Activated CD4-positive, alpha-beta T cell treated with anti-CD3 and anti-CD28 coated beads for 1 hour (primary cell): ENCODE data around the gene HMBS.

Experiments used
- DNase-seq: peaks from one replicate; pipeline ENCODE4 v3.0.0-alpha.2; 2020

HMBS gene

DNA sequence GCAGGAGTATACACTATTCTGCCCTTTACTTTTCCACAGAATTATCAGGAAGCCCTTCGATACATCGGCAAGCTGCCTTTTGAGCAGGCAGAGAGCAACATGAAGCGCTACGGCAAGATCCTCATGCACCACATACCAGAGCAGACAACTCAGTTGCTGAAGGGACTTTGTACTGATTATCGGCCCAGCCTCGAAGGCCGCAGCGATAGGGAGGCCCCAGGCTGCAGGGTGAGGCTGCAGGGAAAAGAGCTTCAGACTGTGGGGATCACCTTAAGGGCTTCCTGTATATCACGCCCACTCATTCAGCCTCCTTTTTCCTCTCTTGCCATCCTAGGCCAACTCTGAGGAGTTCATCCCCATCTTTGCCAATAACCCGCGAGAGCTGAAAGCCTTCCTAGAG is 6.8 kb upstream of the HMBS start:
- no peak for DNase-seq

DNA sequence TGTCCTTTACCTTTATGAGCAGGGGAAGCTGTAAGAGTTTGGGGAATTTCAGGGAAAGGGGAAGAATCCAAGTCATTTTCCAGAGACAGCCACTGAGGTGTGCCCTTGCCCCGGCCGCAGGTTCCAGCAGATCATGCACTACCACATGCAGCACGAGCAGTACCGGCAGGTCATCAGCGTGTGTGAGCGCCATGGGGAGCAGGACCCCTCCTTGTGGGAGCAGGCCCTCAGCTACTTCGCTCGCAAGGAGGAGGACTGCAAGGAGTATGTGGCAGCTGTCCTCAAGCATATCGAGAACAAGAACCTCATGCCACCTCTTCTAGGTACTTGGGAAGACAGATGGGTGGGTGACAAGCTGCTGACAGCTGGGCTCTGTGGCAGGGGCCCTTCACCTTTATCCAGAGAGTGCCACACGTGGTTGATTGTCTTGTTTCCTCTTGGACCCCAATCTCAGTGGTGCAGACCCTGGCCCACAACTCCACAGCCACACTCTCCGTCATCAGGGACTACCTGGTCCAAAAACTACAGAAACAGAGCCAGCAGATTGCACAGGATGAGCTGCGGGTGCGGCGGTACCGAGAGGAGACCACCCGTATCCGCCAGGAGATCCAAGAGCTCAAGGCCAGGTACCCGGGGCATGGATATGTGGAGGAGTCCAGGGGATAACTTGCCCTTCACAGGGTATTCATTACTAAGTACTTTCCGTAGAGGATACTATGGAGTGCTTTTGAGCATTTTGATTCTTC is 5.8 kb upstream of the HMBS start:
- no peak for DNase-seq

DNA sequence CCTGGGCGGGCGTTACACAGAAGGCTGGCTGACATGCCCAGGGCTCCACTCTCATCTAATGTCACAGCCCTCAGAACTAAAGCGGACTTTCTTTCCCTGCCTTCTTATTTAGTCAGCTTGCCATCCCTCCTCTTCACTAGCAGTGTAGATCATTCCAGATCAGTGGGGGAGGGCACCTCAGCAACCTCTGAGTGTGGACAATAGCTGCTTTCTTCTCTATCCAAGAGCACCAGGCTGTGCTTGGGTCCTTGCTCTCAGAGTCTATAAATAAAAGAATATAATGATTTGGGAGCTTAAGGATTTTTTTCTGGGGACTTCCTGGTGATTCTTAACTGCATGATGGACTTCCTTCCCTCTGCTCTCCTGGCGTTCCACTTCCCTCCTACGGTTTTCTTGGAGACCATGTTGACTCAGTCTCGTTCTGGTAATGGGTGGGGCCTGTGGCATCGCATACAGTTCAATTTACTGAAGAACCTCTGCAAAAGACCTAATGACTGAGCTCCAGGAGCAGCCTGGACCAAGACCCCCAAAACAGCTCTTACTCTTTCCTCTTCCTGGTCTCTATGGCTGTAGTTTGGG is 2.9 kb upstream of the HMBS start:
- no peak for DNase-seq

DNA sequence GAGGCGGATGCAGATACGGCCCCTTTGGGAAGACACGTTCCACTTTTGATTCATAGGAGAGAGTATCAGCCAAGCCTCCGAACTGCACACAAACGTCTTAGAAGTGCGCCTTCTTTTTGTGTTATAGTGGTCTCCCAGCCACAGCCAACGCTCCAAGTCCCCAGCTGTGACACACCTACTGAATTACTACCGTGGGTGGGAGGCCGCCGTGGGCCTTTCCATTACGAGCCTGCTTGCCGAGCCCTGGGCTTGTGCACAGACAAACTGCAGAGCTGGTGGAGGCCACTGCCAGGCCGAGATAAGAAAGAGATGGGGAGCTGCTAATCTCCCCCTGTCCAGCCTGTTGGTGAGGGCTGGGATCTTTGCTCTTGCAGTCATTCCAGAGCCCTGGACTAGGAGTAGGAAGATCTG is 761 bp downstream of the HMBS start:
- DNase-seq, result peak; percentile 31

DNA sequence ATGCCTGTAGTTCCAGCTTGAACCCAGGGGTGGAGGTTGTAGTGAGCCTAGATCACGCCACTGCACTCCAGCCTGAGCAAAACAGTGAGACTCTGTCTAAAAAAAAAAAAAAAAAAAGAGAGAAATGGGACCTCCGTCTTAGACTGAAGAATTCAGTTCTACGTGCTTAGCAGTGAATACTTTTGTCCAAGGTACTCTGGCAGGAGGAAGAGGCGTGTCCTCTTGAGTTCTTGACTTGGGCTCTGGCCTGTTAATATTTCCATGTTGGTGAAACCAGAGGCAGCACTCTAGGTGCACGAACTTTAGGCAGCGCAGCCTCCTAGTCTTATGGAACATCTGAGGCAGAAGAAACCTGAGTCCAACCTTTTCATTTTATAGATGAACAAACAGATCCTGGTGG is 2.4 kb downstream of the HMBS start:
- no peak for DNase-seq

DNA sequence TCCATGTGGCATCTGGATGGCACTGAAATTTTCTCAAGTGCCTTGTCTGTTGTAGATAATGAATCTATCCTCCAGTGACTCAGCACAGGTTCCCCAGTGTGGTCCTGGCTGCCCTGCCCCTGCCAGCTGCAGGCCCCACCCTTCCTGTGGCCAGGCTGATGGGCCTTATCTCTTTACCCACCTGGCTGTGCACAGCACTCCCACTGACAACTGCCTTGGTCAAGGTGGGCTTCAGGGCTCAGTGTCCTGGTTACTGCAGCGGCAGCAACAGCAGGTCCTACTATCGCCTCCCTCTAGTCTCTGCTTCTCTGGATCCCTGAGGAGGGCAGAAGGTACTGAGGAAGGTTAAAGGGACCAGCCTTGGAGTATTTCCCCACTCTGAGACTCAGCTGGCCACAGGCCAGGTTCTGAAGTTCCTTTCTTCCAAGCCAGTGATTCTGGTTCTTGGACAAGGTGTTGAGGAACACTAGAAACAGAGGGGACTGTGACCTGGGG is 3.1 kb downstream of the HMBS start:
- no peak for DNase-seq

DNA sequence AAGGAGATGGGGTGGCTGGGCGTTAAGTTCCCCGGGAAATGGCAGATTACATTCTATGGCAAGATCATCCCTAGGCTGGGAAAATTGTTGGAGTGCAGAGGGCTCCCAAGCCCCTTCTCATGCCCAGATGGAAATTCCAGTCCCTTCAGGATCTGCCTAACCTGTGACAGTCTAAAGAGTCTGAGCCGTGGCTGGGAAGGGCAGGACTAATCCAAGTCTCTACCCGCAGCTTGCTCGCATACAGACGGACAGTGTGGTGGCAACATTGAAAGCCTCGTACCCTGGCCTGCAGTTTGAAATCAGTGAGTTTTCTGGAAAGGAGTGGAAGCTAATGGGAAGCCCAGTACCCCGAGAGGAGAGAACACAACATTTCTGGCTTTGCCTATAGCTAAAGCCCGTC is 3.7 kb downstream of the HMBS start:
- no peak for DNase-seq

DNA sequence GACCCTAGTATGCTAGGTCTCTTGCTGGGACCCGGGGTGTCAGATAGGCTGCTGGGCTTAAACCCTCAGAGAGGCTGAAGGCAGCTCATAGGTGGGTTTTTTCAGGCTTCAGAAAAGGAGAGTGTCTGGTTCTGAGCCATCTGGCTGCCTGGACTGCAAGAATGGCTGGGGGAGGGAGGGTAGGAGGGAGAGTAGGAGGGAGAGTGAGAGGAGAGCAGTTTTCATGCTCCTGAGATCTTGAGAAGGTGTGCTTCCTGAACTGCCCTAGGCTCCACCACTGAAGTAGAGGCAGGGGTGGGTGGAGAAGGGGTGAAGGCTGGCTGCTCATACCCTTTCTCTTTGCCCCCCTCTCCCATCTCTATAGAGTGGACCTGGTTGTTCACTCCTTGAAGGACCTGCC is 4.6 kb downstream of the HMBS start:
- no peak for DNase-seq

DNA sequence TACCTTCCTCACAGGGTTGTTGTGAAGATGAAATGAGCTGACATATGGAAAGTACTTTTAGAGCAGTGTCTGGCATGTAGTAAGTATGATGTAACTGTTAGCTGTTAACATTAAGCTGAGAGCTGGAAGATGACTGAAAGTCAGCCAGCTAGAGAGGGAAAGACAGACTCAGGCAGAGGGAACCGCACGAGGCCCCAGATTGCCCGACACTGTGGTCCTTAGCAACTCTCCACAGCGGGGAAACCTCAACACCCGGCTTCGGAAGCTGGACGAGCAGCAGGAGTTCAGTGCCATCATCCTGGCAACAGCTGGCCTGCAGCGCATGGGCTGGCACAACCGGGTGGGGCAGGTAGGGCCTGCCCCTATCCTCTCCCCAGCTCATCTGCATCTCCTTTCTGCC is 6.5 kb downstream of the HMBS start:
- no peak for DNase-seq

DNA sequence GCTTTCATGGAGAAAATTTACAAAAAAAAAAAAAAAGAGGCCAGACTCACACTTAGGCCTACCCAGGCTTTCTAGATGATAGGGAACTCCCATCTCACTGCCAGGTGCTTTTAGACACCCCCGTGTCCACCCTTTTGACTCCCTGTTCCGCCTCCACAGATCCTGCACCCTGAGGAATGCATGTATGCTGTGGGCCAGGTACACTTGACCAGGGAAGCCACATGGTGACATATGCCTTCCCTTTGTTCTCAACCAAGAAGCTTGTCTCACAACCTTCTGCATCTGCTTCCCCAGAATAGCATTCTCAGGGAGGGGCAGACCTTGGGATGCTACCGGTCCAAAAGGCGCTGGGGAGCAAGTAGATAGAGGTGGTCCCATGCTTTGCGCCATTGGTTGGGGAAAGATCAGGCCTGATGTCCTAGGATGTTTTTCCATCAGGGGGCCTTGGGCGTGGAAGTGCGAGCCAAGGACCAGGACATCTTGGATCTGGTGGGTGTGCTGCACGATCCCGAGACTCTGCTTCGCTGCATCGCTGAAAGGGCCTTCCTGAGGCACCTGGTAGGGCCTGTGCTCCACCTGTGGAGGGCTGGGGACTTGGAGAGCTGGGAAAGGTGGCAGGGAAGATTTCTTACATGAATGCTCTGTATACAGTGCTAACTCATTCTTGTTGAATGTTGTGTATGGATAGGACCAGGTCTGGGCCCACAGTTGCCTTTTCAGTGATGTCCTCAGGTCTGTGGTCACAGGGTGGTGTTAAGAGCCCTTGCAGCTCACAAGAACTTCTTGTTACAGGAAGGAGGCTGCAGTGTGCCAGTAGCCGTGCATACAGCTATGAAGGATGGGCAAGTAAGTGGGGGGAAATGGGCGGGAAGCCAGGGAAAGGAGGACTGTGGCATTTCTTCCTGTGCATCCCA is 7.5 kb downstream of the HMBS start:
- no peak for DNase-seq

DNA sequence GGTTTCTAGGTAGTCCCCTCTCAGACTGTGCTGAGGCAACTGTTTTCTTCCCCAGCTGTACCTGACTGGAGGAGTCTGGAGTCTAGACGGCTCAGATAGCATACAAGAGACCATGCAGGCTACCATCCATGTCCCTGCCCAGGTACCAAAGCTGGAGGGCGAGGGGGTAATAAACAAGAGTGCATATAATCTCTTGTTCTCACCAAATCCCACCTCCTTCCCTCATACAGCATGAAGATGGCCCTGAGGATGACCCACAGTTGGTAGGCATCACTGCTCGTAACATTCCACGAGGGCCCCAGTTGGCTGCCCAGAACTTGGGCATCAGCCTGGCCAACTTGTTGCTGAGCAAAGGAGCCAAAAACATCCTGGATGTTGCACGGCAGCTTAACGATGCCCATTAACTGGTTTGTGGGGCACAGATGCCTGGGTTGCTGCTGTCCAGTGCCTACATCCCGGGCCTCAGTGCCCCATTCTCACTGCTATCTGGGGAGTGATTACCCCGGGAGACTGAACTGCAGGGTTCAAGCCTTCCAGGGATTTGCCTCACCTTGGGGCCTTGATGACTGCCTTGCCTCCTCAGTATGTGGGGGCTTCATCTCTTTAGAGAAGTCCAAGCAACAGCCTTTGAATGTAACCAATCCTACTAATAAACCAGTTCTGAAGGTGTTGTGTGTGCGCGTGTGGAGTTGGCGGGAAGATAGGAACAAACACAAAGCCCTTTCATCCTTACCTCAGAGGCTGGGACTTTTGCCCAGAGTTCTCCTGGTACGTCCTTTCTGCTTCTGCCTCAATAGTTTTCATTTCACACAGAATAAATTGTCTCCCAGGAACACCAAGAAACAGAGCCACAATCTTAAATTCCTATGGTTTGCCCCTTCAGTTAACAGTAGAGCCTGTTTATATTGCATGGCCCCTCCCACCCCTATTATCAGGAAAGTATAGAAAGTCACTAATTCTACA is 8.5 kb downstream of the HMBS start:
- no peak for DNase-seq

DNA sequence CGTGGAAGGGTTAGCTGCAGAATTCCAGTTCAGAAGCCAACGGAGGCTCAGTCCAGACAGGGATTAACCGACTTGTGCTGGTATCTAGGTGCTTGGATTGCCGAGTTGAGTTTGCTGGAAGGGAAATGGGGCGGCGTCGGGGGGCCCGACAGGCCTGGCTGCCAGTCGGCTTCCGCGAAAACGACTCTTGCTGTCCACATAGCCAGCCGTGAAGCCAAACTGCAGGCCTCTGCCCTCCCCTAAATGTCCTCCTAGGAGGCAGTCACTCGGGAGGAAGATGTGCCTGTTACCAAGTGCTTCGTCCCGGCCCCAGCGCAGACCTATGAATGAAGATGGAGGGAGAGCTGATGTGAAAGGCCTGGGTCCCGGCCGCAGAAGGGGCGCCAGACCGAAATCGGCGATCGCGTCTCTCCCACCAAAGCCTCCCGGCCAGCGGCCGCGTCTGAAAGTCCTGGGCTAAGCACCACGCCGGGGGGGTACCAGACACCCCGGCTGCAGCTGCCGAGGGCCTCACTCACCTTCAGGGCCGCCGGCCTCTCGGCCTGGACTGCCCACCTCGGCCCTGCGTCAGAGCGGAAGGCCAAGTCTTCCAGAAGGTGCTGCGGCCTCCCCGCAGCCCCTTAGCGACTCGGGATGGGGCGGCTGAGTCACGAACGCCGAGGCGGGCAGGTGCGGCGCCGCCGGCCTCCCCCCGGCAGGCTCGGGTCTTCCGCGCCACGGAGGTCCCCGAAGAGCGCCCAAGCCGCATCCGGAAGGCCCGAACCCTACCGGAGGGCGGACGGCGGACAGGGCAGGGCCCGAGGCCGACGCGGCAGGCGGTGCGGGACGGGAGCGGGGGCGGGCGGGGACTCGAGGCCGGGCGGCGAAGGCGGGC is 9.5 kb downstream of the HMBS start:
- DNase-seq, result peak; percentile 45

DNA sequence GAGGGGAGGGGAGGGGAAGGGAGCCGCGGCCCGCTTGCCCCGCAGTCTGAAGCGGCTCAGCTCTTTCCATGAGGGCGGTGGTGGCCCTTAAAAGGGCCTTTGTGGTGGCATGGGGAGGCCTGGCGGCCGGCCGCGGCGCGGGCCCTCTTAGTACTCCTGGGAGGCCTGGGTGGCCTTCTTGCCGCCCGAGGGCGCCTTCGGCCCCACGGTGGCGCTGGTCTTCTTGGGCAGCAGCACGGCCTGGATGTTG is 10.1 kb downstream of the HMBS start:
- no peak for DNase-seq

DNA sequence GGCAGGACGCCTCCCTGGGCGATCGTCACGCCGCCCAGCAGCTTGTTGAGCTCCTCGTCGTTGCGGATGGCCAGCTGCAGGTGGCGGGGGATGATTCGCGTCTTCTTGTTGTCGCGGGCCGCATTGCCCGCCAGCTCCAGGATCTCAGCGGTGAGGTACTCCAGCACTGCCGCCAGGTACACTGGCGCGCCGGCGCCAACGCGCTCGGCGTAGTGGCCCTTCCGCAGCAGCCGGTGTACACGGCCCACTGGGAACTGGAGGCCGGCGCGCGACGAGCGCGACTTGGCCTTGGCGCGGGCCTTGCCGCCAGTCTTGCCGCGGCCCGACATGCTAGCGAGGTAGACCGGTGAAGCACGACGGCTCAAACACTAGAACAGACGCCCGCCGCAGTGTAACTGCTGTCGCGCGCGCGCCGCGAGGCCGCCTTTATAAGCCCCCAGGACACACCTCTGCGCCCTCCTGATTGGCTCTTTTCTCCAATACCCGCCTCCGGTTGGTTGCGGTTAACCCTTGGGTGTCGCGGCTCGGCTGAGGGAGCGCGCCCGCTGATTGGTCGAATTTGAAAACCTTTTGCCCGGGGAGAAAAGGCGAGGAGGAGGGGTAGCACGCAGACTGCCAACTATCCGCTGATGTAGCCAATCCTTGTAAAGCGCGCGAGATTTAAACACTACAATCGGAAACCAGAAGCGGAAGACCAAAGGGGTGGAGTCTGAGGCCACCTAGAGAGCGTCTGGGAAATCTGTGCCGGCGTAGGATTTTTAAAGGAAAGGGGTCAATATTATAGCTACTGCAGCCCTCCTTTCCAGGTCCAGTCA is 10.6 kb downstream of the HMBS start:
- DNase-seq, result peak; percentile 99

DNA sequence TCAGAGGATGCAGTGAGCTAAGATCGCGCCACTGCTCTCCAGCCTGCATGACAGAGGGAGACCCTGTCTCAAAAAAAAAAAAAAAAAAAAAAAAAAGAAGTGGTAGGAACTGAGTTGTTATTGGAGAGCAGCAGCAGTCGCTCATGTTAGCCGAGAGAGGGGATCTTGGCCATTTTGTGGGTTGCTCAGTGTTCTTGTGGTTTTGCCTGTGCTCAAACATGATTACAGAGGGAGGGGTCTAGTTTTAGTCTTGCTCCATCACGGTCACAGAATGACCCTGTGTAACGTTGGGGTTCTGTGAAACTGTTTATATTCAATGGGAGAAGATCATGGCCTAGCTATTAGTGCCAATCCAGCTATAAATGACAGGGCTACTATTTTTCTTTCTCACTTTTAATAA is 15.0 kb downstream of the HMBS start:
- no peak for DNase-seq

DNA sequence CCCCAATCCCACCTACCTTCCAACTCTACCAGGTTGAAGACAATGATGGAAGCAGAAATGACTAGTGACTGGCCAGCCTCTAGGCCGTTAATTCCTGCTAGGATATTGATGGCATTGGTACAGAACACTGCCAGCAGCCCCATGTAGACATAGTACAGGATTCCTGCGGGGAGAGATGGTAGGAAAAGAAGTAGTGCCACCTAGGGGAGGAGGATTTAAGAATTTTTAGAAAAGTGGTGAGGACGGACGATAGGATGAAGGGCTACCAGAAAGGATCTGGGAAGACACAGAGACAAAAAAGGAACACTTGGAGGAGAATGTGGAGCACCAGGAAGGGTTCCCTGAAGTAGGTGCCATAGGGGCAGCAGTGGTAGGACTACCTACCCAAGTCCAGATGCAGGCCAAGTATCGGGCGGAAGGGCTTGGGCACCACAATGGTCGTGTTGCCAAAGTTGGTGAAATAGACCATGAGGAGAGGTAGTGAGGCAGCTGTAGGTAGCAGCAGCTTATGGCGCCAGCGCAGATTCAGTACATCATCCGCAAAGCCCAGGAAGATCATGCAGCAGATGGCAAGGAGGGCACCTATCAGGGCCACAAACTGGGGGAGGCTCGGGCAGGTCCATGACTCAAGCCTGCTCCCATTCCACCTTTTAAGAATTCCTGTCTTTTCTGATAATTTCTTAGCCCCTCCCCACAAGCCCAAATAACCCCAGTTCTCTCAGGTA is 15.7 kb downstream of the HMBS start:
- DNase-seq, result no peak

DNA sequence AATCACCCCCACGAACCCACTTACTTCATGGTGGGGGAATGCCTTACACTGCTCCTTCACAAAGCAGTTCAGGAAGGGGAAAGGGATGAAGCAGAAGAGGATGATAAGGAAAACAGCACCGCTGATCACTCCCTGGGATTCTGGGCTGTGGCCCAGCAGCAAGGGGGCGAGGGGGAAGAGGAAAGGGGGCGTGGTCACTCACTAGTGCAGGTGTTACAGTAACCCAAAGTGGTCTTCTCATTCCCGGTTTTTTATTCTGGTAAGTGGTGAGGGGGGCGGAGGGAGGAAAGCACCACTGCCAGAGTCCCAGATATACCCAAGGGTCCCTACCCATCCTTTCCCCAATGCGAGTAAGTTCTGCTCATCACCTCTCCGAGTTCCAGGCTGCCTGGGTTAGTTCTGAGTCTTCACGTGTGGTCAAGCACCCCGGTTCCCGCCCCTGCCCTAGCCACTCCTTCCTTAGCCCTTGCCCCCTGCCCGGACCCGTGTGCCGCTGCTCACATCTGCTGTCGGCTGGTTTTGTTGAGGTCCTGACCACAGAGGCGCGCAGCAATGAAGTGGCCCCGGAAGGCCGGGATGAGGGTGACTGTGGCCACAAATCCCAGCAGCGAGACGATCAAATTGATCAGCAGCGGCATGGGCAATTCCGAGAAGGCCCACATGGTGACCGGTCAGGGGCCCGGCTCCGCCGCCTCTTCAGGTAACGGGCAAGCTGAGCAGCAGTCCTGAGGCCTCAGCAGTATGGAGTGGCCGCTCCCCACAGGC is 16.5 kb downstream of the HMBS start:
- no peak for DNase-seq

DNA sequence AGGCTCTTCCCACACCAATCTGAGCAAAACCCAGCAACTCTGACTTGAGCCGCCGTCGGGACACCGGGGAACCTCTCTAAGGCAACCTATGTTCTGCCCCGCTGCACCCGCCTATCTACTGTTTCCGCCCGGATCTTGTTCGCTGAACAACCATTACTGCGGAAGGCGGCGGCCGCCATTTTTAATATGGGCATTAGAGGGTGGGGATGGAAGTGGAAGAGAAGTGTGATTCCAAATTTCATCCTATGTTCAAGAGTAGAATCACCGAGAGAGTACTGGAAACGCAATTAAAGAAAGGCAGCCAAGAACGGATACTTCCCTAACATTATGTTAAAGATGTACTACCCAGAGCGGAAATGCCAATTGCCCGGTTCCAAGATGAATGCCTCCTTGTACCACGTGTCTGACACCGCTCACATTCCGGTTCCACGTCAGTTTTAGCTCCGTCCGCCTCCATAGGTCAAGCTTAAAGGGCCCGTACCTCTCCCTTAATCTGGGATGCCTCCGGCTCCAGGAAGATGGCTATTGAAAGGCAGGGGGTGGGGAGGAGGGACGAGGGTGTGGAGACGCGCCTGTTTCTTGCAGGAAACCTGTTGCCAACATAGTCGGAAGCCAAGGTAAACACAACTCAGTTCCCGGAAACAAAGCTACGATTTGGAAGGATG is 17.2 kb downstream of the HMBS start, which contains the start of gene DPAGT1:
TSS of gene DPAGT1 (minus strand) at position 95 of the 665 bp plus-strand sequence. CDS start 198 bp downstream, outside the sequence.
- DNase-seq, result peak; percentile 73
